GM12892 (cell line): ENCODE measurements around the gene PLEKHA8.
A peak's percentile ranks its signal among the peaks of the same experiment; 100 is the strongest.

ENCODE experiments used
- DNase-seq: peaks from one replicate; pipeline ENCODE4 v3.0.0; 2011; ENCODE audit not compliant: insufficient read length
- FAIRE-seq: peaks from 2 replicates; lab custom pipeline; 2011; peaks lifted over from hg19 to GRCh38; lab: Jason Lieb, UNC
- POLR2A ChIP-seq: IDR thresholded peaks from 2 replicates; pipeline ENCODE4 v1.6.1; 2011; ENCODE audit warnings: low read depth, low read length, control low read depth
- POLR2AphosphoS5 ChIP-seq: IDR thresholded peaks from 2 replicates; pipeline ENCODE4 v1.6.1; 2011; ENCODE audit warnings: low read depth, low read length, control low read depth
- TAF1 ChIP-seq: IDR thresholded peaks from 2 replicates; pipeline ENCODE4 v1.6.1; 2011; ENCODE audit warnings: low read depth, mild to moderate bottlenecking, control low read depth, low read length, borderline replicate concordance

Gene PLEKHA8

DNA sequence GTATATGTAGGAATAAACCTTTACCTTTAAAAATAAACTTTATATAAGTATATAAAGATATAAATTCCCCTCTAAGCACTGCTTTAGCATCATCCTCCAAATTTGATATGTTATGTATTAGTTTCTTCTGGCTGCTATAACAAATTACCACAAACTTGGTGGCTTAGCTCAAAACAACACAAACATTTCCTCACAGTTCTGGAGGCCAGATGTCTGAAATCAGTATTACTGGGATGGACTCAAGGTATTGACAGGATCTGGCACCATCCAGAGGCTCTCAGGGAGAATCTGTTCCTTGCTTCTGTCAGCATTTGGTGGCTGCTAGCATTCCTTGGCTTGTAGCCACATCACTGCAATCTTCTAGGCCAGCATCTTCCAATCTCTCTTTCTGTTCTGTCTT, 31.9 kb upstream of the PLEKHA8 start:
- FAIRE-seq (no peak), DNase-seq (no peak)
- TF ChIP-seq POLR2AphosphoS5 (no peak), TAF1 (no peak), POLR2A (no peak)

DNA sequence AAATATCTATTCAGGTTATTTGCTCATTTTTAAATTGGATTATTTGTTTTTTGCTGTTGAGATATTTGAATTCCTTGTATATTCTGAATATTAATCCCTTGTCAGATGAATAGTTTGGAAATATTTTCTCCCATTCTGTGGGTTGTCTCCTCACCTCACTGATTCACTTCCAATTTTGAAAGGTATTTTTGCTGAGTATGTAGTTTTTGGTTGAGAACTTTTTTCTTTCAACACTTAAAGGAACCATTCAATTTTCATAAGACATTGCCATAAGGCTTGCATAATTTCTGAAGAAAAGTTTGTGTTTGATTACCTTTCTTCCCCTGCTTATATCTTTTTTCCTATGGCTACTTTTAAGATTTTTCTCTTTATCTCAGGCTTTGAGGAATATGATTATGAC, 29.7 kb upstream of the PLEKHA8 start:
- no peak for FAIRE-seq
- TF ChIP-seq POLR2A (no peak), TAF1 (no peak), POLR2AphosphoS5 (no peak)
- DNase-seq: no peak

DNA sequence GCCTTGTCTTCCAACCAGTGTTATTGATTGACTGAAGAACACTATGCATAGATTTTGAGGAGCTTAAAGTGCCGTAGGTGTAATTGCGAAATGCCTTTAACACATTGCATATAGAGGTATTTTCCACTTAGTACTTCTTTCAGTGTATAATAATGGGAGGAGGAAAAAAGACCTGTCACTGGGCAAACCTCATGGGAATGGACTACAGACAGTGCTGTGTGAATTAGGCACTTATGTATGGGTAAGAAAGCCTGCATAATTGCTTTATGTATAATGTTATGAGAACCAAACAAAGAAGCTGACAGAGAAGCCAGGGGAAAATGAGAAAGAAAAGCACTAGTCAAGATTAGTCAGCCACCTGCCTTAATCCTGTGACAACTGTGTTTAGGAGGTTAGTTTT, 26.2 kb upstream of the PLEKHA8 start:
- DNase-seq (no peak), FAIRE-seq (no peak)
- no peak for TF ChIP-seq POLR2AphosphoS5
- TF ChIP-seq POLR2A: no peak
- TF ChIP-seq TAF1: no peak

DNA sequence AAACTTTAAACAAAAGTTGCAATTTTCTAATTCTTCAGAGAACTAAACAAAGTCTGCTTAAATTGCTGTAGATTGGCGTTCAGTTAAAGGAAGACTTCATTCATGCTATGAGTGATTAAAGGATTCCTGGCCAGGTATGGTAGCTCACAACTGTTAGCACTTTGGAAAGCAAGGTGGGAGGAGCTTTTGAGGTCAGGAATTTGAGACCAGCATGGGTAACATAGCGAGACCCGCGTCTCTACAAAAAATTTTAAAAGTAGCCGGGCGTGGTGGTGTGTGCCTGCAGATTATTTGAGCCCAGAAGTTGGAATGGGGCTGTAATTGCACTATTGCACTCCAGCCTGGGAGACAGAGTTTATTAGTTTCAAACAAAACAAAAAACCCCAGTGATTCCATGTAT, 25.1 kb upstream of the PLEKHA8 start:
- no peak for TF ChIP-seq POLR2AphosphoS5
- no peak for TF ChIP-seq POLR2A
- TF ChIP-seq TAF1: no peak
- FAIRE-seq (no peak), DNase-seq (no peak)

DNA sequence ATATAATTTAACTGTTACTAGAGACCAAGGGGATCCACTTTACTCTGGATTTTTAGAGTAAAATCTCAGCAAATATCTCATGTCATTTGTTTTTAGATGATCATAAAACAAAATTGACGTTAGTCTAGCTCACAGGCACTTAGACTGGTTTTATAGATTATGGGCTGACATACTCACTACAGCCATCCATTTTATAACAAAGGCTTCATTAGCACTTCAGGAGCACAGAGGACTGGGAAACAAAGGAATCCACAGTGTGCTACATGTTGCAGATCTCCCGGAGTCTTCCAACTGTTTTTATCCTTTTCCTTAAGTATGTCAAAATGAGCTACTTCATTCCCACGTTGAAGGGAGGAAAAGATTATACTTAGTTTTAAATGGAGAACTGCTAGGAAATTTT, 22.7 kb upstream of the PLEKHA8 start:
- DNase-seq (no peak), FAIRE-seq (no peak)
- TF ChIP-seq POLR2A: no peak

DNA sequence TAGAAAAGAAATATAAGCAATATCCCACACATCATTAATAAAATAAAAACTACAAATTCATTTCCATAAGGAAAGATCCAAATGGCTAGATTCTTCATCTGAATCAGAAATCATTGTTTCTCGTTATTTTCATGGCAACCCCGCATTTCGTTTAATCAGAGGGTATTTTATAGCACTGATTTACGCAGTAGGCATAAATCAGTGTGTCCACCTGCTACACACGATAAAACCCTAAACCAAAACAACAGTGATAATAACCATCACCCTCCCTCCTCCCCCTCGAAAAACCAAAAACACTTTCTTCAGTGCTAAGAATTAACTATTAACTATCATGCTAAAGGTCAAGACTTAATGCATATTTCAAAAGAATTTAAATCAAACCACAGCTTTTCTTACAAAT, 18.2 kb upstream of the PLEKHA8 start:
- FAIRE-seq: no peak
- DNase-seq: no peak
- TF ChIP-seq POLR2A (no peak), TAF1 (no peak), POLR2AphosphoS5 (no peak)

DNA sequence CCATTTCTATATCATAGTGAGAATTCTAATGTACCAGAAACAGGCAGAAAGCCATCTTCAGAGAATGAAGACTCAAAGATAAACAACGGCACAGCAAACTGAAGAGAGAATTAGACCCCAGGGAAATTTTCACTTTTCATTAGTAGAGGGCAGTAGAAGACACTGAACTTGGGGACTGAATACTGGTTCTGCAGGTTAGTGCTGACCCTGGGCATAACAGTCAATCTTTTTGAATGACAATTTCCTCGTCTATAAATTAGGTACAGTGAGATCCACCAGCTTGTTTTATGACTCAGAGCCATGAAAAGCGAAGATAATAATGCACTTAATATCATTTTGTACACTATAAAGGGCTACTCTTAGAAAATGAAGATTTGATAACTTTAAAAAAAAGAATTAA, 15.5 kb upstream of the PLEKHA8 start:
- TF ChIP-seq POLR2AphosphoS5 (no peak), TAF1 (no peak), POLR2A (no peak)
- DNase-seq (no peak), FAIRE-seq (no peak)

DNA sequence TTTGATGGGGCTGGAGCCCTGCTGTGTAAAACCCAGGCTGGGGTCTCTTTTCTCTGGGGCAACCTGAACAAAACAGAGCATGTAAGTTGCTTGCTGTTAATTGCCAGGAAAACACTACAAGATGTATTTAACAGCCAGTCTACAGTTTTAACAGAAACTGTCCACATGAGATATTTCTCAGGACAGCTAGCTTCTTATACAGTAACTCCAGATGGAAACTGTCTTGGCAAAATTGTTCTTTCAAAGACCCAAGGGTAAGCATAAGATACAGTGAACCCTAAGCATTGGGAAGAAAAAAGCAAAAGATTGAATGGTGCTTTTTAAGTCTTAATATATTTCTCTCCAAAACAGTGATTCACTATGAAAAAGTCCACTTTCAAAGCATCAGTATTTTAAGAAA, 9.8 kb upstream of the PLEKHA8 start:
- DNase-seq (no peak), FAIRE-seq (no peak)
- TF ChIP-seq POLR2AphosphoS5 (no peak), TAF1 (no peak), POLR2A (no peak)

DNA sequence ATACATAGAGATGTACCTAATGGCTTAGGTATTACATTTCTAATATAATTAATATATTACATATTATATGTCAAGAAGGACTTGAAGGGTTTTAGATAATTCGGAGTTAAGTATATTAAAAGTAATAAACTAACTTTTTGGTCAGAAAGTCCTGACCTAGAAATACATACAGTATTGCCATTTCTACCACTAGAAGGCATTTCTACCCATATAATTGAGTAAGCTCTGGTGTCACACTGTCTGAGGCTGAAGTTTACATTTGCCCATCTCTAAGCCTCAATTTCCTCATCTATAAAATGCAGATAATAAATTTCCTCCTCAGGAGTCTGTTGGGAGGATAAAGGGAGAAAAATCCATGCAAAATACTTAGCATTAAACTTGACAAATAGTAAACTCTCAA, 8.8 kb upstream of the PLEKHA8 start:
- peak; percentile 14 for FAIRE-seq
- TF ChIP-seq POLR2A (no peak), TAF1 (no peak), POLR2AphosphoS5 (no peak)

DNA sequence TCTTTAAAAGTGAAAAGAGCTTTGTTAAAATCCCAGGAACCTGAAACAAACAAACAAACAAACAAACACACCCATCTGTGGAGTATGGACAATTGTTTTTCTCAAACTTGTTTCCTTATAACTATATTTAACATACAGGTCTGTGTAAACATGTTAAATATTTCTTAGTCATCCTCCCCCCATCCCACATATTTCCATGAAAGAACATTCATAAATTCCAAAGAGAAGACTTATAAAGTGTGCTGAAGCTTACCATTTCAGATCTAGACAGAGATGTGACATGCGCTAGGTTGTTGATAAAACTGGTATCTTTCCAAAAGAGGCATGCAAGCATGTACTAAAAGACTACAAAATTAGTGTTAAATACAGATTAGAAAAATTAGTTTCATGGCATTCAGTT, 8.3 kb upstream of the PLEKHA8 start:
- FAIRE-seq (peak; percentile 17), DNase-seq (no peak)

More for the DNA sequence above, 8.8 kb upstream of the PLEKHA8 start:
- DNase-seq: no peak

DNA sequence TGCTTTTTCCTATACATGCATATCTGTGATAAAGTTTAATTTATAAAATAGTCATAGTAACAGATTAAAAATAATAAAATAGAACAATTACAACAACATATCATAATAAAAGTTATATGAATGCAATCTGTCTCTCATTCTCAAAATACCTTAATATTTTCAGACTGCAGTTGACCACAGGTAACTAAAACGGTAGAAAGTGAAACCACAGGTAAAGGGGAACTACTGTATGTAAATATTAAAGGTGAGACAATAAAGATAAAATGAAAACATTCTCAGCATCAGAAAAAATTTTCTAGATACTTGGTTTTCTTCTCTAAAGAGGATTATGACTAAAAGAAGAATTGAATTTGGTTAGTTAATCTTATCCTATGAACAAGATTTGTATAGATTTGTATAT, 7.7 kb upstream of the PLEKHA8 start:
- FAIRE-seq (no peak), DNase-seq (no peak)
- TF ChIP-seq POLR2AphosphoS5 (no peak), POLR2A (no peak), TAF1 (no peak)

More for the DNA sequence above, 8.3 kb upstream of the PLEKHA8 start:
- no peak for TF ChIP-seq TAF1
- no peak for TF ChIP-seq POLR2A
- no peak for TF ChIP-seq POLR2AphosphoS5

DNA sequence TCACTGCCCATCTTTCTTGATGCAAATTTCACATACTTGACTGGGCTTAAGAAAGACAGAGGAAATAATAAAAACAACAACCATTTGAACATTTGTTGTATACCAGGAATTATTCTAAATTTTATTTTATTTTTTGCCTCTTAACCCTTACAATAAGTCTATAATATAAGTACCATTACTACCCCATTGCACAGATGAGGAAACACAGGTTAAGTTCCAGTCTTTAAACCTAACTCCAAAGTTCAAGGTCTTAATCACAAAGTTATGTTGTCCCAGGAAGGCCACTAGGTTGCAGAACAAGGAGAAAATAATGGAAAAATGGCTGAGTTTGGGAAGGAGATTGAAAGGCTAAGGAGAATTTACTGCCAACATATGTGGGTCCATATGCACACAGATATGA, 5.2 kb upstream of the PLEKHA8 start:
- FAIRE-seq: no peak
- TF ChIP-seq POLR2AphosphoS5: no peak
- no peak for TF ChIP-seq TAF1
- no peak for TF ChIP-seq POLR2A
- no peak for DNase-seq

DNA sequence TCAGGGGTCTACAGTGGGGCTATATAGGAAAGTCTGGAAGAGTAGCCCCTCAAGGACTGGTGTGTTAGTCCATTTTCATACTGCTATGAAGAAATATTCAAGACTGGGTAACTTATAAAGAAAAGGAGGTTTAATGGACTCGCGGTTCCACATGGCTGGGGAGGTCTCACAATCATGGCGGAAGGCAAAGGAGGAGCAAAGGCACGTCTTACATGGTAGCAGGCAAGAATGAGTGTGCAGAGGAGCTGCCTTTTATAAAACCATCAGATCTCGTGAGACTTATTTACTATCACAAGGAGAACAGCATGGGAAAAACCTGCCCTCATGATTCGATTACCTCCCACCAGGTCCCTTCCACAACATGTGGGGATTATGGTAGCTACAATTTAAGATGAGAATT, 4.7 kb upstream of the PLEKHA8 start:
- no peak for DNase-seq
- TF ChIP-seq POLR2A (no peak), TAF1 (no peak), POLR2AphosphoS5 (no peak)
- FAIRE-seq: no peak
